Activated T-helper 2 cell treated with anti-CD3 and anti-CD28 coated beads, Interferon-gamma antibody, Interleukin-2, Interleukin-4, amounts not matched to agents 10 μg/mL and 5 μg/mL and 100 μg/mL, durations not matched to agents 14 hours and 24 hours and 36 hours (primary cell): Measurements from ENCODE around the gene CAPZB. TPM values are rescaled to one million over a fixed set of nuclear protein-coding genes. Genes with fewer than 3 reads are reported as not detected.
A peak's percentile ranks its signal among the peaks of the same experiment; 100 is the strongest.

ENCODE experiments used
- DNase-seq: peaks from one replicate; pipeline ENCODE4 v3.0.0; 2021; ENCODE audit warnings: low spot score
- H3K27ac Mint-ChIP-seq: one replicate; pipeline ENCODE4 v1.8.0; 2021; ENCODE audit warnings: mixed read lengths
- H3K27me3 Mint-ChIP-seq: one replicate; pipeline ENCODE4 v1.8.0; 2021; ENCODE audit warnings: low read depth, mixed read lengths
- H3K36me3 Mint-ChIP-seq: one replicate; pipeline ENCODE4 v1.8.0; 2021; ENCODE audit warnings: low read depth, mixed read lengths
- H3K4me1 Mint-ChIP-seq: one replicate; pipeline ENCODE4 v1.8.0; 2021; ENCODE audit warnings: low read depth, mixed read lengths
- H3K4me3 Mint-ChIP-seq: one replicate; pipeline ENCODE4 v1.8.0; 2021; ENCODE audit warnings: low read depth, mild to moderate bottlenecking, moderate library complexity, mixed read lengths
- H3K9me3 Mint-ChIP-seq: one replicate; pipeline ENCODE4 v1.8.0; 2021; ENCODE audit warnings: mixed read lengths
- intact Hi-C: fragments of 100-400 bp; cut with micrococcal nuclease; formaldehyde crosslinking; loops from one replicate; pipeline ENCODE4 v1.15.1; 2023
- total RNA-seq: library from RNA; stranded (reverse); gene quantifications from 2 replicates; pipeline ENCODE4 v1.2.3, GENCODE V29; 2022

CAPZB gene
- total RNA-seq, 1 donor from 2014 or later, result 329 TPM

DNA sequence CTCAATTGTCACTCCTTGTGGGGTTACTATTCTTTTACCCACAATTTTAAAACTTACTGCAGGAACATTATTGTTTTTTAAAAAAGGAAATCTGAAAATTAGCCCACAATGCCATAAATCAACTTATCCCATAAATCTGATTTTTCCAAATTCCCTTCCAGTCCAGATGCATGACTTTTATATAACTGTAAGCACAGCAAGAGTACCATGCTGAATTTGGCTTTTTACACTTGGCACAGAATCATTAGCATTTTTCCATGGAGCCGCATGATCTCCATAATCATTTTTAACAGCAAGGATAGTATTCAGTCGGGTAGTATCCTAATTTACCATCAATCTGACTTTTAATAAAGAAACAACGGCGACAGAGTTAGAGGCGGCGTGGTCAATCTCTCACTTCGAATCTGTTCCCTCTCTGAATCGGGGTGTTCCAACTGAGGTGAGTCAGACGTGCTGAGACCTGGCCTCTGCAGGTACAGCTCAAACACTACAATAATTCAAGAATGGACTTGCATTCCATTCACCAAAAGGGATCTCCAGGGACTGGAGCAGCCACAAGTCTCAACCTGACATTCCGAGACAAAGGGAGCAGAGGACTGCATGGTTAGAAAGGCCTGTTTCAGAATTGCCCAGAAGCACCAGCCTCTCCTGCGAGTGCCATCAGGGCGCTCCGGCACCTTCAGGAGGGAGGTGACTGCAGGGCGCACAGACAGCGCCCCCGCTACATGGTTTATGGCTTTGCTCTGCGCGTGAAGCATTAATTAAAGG, 124.3 kb downstream of the CAPZB start:
- H3K27me3 Mint-ChIP-seq, result no peaks in the 10 kb centered on the region
- no peak overlapping the region for H3K4me3 Mint-ChIP-seq
- peaks cover 17% of the 10 kb centered on the region for H3K4me1 Mint-ChIP-seq

DNA sequence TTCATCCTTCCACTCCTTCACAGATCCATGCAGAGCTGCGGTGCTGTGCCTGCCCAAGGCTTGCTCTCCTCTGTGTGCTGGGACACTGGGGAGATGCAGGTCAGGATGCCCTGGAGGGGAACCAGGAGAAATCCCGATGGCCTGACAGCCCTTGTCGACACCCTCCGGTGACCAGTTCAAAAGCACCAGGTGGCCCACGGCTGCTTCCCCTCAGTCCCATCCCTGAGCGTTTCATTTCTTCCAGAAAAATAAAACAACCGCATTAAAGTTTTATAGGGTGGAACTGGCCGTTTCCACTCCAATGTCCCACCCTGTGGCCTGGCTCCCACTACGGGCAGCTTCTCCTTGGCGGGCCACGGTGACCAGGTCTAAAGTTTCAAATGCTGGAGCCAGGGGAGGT, 124.9 kb downstream of the CAPZB start:
- H3K9me3 Mint-ChIP-seq, result no peaks in the 10 kb centered on the region
- peaks cover 17% of the 10 kb centered on the region for H3K4me1 Mint-ChIP-seq
- no peaks in the 10 kb centered on the region for H3K27me3 Mint-ChIP-seq
- H3K27ac Mint-ChIP-seq, result peak overlapping the region; percentile 67
- no peak for DNase-seq
- H3K36me3 Mint-ChIP-seq, result peaks cover 30% of the 10 kb centered on the region
- intact Hi-C loops, result no loop called here
- H3K4me3 Mint-ChIP-seq, result no peak overlapping the region

More for the DNA sequence above, 124.3 kb downstream of the CAPZB start:
- Mint-ChIP-seq H3K9me3 (no peaks in the 10 kb centered on the region), H3K36me3 (peaks cover 30% of the 10 kb centered on the region), H3K27ac (no peak overlapping the region)
- intact Hi-C loops, result no loop called here
- DNase-seq, result no peak

DNA sequence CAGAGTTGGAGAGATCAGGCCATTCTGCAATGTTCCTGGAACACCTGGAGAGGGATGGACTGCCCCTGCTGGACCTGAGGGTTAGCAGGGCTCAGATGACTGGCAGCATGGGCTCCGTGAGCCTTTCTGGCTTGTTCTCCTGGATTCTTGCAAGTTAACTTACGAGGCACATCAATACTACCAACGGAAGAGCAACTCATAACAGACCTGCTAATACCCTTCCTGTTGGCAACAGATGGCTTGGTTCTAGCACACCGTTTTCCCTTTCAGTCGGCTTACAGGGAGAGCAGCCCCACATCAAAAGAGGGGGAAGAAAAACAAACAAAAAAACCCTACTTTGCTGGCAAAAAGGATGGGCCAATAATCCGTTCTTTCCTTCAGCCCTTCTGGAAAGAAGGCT, 125.3 kb downstream of the CAPZB start:
- H3K9me3 Mint-ChIP-seq, result no peaks in the 10 kb centered on the region
- peaks cover 28% of the 10 kb centered on the region for H3K36me3 Mint-ChIP-seq
- DNase-seq, result no peak
- intact Hi-C loops, result no loop called here
- H3K4me3 Mint-ChIP-seq, result no peak overlapping the region
- peaks cover 17% of the 10 kb centered on the region for H3K4me1 Mint-ChIP-seq
- H3K27me3 Mint-ChIP-seq, result no peaks in the 10 kb centered on the region
- H3K27ac Mint-ChIP-seq, result peak overlapping the region; percentile 67

DNA sequence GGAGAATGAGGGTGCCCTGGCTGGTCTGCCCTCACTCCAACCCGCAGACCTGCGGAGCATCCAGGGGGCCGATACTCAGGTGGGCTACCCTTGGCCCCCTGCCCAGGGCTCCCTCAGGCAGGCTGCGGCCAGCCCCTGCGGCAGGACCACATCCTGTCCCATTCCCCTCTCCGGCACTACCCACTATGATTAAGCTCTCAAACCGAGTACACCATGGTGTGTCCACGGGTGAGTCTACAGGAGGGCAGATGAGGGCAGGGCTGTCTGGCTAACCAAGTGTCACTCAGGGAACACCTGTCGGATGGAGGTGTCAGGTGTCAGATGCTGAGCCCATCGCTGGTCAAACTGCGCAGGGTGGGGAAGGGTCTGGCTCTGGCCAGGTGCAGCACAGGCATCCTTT, 126.0 kb downstream of the CAPZB start:
- intact Hi-C loops, result no loop called here
- Mint-ChIP-seq H3K4me3 (no peak overlapping the region), H3K27me3 (no peaks in the 10 kb centered on the region), H3K4me1 (peaks cover 17% of the 10 kb centered on the region), H3K36me3 (peaks cover 30% of the 10 kb centered on the region), H3K27ac (no peak overlapping the region), H3K9me3 (no peaks in the 10 kb centered on the region)
- DNase-seq, result no peak

DNA sequence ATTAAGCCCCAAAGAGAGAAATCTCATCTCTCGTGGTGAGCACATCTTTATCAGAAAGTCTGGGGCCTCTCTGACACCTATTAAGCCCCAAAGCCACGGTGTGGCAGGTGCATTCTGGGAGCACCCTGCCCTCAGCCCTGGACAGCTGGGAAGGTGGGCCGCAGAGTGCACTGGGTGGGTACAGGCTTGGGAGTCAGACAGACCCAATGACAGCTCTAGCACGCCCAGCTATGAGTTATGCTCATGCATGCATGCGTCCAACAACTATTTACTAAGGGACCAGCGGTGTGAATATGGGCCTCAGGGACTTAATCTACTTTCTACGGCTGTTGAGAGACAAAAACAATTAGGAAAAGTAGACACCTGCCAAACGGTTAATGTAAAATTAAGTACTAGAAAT, 126.6 kb downstream of the CAPZB start:
- H3K4me1 Mint-ChIP-seq, result peaks cover 17% of the 10 kb centered on the region
- H3K27me3 Mint-ChIP-seq, result no peaks in the 10 kb centered on the region
- H3K9me3 Mint-ChIP-seq, result no peaks in the 10 kb centered on the region
- H3K27ac Mint-ChIP-seq, result no peak overlapping the region
- no peak for DNase-seq
- H3K36me3 Mint-ChIP-seq, result peaks cover 34% of the 10 kb centered on the region
- intact Hi-C loops, result no loop called here
- no peak overlapping the region for H3K4me3 Mint-ChIP-seq

DNA sequence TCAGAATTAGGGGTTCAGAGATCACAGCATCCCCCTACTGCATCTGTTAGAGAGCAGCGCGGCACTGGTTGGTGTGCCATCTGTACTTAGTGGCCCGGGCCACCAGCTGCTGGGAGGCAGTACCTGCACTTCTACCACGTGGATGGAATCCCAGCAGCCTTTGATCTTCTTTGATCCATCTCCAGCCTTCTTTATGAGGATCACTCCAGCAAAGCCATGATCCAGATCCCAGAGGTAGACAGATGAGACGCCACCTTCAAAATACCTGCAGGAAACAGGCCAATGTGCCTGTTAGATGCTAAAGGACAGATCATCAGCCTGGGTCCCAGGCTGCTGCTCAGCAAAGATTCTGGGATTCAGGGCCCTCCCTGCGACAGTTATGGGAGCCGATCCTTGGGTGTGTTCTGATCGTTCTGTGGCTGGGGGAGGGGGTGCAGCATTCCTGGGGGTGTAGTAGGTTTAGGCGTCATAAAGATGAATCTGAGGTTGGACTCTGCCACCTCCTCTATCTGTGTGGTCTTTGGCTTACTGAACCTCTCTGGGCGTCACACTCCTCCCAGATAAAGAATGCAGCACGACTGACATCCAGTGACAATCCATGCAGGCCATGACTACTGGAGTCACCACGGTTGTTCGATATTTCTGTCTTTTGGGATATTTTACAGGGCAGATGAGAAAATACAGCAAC, 127.9 kb downstream of the CAPZB start:
- peaks cover 41% of the 10 kb centered on the region for H3K36me3 Mint-ChIP-seq
- peaks cover 17% of the 10 kb centered on the region for H3K4me1 Mint-ChIP-seq
- no peak overlapping the region for H3K4me3 Mint-ChIP-seq
- H3K27ac Mint-ChIP-seq, result no peak overlapping the region
- no peaks in the 10 kb centered on the region for H3K9me3 Mint-ChIP-seq
- intact Hi-C loops, result no loop called here
- no peak for DNase-seq
- H3K27me3 Mint-ChIP-seq, result no peaks in the 10 kb centered on the region

DNA sequence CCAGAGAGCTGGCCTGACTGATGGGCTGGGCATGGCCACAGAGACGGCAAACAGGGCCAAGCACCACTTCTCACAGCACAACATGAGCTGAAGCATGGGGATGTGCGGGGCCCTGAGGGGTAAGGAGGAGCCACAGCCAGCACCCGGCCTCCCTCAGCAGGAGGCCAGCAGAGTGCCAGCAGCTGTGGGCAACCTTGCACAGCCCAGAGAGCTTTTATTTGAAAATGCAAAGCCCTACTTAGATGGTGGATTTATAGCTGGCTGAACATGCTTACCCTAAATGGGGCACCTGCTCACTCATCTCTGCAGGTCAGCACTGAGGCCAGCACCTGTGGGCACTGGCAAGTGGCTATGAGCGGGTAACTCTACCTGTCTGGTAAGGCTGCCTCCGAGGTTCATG, 129.1 kb downstream of the CAPZB start:
- Mint-ChIP-seq H3K36me3 (peaks cover 46% of the 10 kb centered on the region), H3K27ac (no peak overlapping the region), H3K9me3 (no peaks in the 10 kb centered on the region), H3K4me3 (no peak overlapping the region), H3K27me3 (no peaks in the 10 kb centered on the region), H3K4me1 (peaks cover 16% of the 10 kb centered on the region)
- intact Hi-C loops, result no loop called here
- DNase-seq, result no peak

DNA sequence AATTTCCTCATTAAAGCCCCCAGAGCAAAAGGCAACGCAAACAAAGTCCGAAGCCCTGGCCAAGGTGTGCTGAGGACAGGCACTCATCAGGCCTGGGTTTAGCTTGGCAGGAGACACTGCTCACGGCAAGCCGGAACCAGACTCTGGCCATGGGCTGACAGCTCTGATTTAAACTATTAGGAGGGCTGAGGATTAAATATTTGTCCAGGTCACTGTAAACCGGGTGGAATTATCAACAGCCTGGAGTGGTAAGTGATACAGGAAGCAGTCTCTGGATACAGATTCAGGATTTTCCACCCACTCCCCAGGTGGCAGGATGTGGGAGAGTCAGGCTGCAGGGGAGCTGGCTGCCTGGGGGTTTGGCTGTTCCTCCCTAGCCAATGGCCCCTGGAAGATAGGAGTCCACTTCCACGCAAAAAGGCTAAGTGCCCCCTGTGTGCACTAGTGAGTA, 130.8 kb downstream of the CAPZB start:
- no peak for DNase-seq
- intact Hi-C loops, result no loop called here
- H3K27ac Mint-ChIP-seq, result no peak overlapping the region
- H3K27me3 Mint-ChIP-seq, result no peaks in the 10 kb centered on the region
- H3K36me3 Mint-ChIP-seq, result peaks cover 51% of the 10 kb centered on the region
- no peaks in the 10 kb centered on the region for H3K9me3 Mint-ChIP-seq
- no peaks in the 10 kb centered on the region for H3K4me1 Mint-ChIP-seq
- H3K4me3 Mint-ChIP-seq, result no peak overlapping the region

DNA sequence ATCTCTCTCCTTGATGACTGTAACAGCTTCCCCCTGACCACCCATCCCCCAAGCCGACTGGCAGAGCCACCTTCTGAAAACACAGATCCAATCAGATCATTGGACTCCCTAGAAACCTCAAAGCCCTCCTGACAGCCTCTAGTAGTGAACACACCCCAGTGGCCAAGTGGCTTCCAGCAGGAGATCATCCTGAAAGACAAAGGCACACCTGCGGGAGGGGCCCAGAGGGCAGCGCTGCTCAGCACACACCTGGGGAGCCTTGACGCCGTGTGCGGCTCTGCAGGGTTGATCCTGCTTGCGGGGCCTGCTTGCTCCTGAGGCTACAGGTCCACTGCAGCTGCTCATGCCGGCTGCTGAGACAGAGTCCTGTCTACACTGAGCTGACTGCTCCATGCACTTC, 131.7 kb downstream of the CAPZB start:
- Mint-ChIP-seq H3K4me1 (no peaks in the 10 kb centered on the region), H3K27me3 (no peaks in the 10 kb centered on the region), H3K27ac (no peak overlapping the region), H3K4me3 (no peak overlapping the region), H3K36me3 (peaks cover 56% of the 10 kb centered on the region), H3K9me3 (no peaks in the 10 kb centered on the region)
- no peak for DNase-seq
- intact Hi-C loops, result no loop called here

DNA sequence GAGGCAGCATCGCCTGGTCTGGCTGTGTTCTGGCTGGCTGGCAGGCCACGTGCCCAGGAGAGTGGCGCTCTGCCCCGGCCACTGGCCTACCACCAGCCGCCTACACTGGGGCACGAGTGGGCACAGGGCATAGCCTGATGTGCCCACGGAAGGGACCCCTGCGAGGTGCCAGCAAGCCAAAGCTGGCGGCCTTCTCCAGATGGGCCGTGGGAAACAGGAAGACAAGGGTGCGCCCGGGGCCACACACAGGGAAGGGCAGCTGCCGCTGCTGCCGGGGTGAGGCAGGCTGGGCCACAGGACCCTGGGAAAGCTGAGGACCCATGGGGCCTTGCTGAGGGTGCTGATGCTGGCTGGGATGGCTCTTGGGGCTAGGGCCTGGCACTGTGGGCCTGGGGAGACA, 132.5 kb downstream of the CAPZB start:
- DNase-seq, result no peak
- Mint-ChIP-seq H3K9me3 (no peaks in the 10 kb centered on the region), H3K27me3 (no peaks in the 10 kb centered on the region), H3K36me3 (peaks cover 60% of the 10 kb centered on the region), H3K27ac (no peak overlapping the region), H3K4me1 (no peaks in the 10 kb centered on the region), H3K4me3 (no peak overlapping the region)
- intact Hi-C loops, result no loop called here

DNA sequence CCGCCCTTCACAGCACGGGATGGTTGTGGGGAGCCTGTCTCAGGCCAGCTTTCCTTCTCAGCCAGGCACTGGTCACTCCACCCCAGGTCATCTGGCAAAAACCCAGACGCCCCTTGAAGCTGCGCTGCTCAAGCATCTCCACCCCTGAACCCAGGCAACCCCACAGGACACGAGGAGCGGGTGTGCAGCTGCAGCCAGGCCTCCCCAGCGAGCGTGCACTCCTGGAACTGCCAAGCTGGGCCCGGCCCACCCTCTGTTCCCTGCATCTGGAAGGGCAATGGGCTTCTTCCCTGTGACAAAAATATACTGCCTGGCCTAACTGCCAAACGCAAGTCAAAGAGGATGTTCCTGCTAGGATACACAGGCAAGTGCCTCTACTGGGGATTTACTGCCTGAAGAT, 133.5 kb downstream of the CAPZB start:
- Mint-ChIP-seq H3K4me1 (no peaks in the 10 kb centered on the region), H3K27me3 (no peaks in the 10 kb centered on the region), H3K9me3 (no peaks in the 10 kb centered on the region), H3K4me3 (no peak overlapping the region), H3K36me3 (peaks cover 51% of the 10 kb centered on the region), H3K27ac (no peak overlapping the region)
- DNase-seq, result no peak
- intact Hi-C loops, result no loop called here

DNA sequence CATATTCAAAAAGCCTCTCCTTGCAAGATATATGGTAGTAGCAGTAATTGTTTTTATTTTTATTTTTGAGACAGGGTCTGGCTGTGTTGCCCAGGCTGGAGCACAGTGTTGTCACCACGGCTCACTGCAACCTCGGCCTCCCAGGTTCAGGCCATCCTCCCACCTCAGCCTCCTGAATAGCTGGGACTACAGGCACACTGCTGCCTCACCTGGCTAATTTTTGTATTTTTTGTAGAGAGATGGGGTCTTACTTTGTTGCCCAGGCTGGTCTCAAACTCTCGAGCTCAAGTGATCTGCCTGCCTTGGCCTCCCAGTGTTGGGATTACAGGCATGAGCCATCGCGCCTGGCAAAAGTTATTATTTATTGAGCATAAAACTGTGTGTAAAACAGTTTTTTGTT, 134.8 kb downstream of the CAPZB start:
- DNase-seq, result no peak
- Mint-ChIP-seq H3K36me3 (peaks cover 48% of the 10 kb centered on the region), H3K9me3 (no peaks in the 10 kb centered on the region), H3K4me1 (no peaks in the 10 kb centered on the region), H3K27ac (no peak overlapping the region), H3K4me3 (no peak overlapping the region), H3K27me3 (no peaks in the 10 kb centered on the region)
- intact Hi-C loops, result no loop called here

DNA sequence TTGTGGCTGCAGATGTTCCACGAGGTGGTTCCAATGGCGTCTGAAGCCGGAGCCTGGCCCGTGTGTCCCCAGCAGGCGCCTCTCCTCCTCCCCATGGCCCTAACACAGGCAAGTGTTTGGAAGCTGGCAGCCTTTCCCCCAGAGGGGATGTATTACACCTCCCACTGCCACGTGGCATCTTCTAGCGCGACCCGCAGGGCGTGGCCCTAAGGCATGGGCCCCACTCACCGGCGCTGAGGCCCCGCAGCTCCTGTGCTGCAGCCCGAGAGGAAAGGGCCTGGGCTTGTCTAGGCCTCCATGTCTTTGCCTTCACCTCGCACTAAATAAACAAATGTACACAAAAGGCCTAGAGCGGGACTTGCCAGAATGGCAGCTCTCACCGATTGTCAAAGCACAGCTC, 135.3 kb downstream of the CAPZB start:
- H3K4me1 Mint-ChIP-seq, result no peaks in the 10 kb centered on the region
- intact Hi-C loops, result no loop called here
- H3K36me3 Mint-ChIP-seq, result peaks cover 44% of the 10 kb centered on the region

More for the DNA sequence above, 135.3 kb downstream of the CAPZB start:
- Mint-ChIP-seq H3K27me3 (no peaks in the 10 kb centered on the region), H3K27ac (no peak overlapping the region), H3K4me3 (no peak overlapping the region), H3K9me3 (no peaks in the 10 kb centered on the region)
- no peak for DNase-seq
